HG02798 (cell line): Measurements from ENCODE around the gene LSM14A.

Source experiments
- ATAC-seq: cut with Tn5 transposase; IDR thresholded peaks from one replicate; pipeline ENCODE4 v1.9.1; 2021; ENCODE audit warnings: mild to moderate bottlenecking; ENCODE audit not compliant: unreplicated experiment, poor library complexity

Gene LSM14A

GRCh38 chr19:34275705-34276104, 103.4 kb downstream of the LSM14A start:
- no peak for ATAC-seq

- ATAC-seq: no peak
Measured at GRCh38 chr19:34276614-34277013, 104.3 kb downstream of the LSM14A start.

GRCh38 chr19:34277244-34277643, 104.9 kb downstream of the LSM14A start:
- no peak for ATAC-seq

- ATAC-seq: no peak
Measured at GRCh38 chr19:34278783-34279182, 106.5 kb downstream of the LSM14A start.
